Stimulated activated CD4-positive, alpha-beta T cell treated with anti-CD3 and anti-CD28 coated beads, Interleukin-15, amount 100 ng/mL, for 1 hour (primary cell): Measurements from ENCODE around the gene MYRF.

Experiments used
- DNase-seq, 2 donors: peaks; one replicate each; pipeline ENCODE4 v3.0.0-alpha.2; 2020; ENCODE audit warnings: low read depth in 1 of 2, low spot score in 1 of 2

The MYRF gene

DNA sequence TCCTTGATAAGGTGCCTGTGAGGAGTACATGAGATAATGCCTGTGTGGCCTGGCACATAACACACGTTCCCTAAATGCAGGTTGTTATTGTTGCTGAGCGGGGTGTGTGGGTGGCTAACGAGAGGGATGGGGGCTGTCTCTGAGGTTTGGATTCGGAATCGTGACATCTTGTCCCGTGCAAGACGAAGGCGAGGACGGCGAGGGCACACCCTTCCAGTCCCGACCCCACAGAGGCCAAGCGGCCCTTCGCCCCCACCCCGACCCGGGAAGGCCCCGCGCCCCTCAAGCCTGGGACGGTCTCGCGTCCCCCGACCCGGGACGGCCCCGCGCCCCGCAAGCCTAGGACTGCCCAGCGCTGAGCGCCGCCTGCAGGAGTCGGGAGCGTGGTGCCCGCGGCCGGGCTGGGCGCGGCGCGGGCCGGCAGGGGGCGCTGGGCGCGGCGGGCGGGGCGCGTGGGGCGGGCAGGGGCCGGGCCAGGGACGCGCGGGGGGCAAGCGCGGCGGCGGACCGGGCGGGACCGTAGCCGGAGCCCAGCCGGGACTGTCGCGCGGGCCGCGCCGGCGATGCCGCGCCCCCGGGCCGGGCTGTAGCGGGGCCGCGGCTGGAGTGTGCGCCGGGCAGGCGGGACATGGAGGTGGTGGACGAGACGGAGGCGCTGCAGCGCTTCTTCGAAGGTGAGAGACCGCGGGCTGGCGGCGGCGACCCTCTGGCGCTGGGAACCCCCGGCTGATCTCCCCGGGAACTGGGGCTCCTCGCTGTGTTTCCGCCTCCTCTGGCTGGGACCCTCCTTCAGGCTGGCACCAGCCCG, at the start of gene MYRF:
TSS of gene MYRF (plus strand) at position 520 of the 808 bp plus-strand sequence. CDS start at position 629, 109 bp downstream.
- DNase-seq = peak; percentile 19 to 55

DNA sequence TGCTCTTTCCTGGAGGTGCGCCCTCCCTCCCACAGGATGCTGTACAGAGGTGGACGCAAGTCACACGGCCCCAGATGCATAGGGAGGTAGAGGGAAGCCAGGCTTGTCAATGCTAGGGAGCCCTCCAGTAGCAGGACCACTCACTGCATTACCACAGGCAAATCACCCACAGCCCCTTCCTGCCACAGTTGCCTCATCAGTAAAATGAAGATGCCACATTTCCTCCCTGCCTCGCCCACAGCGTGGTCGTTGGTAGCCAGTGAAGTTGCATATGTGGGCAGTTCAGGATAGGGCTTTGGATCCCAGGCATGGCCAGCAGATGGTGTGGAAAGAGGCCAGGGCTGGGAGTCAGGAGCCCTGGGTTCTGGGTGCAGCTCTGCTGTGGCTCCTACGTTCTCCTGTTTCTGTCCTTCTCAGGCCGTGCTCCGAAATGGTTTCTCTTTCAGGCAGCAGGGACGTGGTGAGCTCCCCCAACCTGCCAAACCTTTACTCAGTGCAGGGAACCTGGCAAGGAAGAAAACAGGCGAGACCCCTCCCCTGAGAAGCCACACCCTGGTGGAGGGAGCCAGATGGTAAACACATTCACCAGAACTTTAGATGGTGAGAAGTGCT, 49.6 kb upstream of the MYRF start:
- DNase-seq = no peak

DNA sequence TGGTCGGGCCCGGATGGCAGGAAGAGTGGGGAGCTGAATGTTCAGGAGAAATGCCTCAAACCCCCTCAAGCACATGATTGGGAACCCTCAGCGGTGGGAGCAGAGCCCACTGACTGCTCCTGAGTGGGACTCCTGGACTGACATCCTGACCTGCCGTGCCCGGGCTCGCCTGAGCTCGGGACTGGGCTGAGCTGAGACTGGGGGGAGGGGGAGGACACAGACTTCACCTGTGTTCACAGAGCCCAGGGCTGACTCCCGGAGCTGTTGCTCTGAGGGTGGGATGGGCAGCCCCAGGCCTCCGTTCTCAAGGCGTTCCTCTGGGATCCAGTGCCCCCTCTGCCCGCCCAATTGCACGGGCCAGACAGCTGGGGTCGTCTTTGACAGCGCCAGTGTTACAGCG, 47.6 kb upstream of the MYRF start:
- no peak for DNase-seq

DNA sequence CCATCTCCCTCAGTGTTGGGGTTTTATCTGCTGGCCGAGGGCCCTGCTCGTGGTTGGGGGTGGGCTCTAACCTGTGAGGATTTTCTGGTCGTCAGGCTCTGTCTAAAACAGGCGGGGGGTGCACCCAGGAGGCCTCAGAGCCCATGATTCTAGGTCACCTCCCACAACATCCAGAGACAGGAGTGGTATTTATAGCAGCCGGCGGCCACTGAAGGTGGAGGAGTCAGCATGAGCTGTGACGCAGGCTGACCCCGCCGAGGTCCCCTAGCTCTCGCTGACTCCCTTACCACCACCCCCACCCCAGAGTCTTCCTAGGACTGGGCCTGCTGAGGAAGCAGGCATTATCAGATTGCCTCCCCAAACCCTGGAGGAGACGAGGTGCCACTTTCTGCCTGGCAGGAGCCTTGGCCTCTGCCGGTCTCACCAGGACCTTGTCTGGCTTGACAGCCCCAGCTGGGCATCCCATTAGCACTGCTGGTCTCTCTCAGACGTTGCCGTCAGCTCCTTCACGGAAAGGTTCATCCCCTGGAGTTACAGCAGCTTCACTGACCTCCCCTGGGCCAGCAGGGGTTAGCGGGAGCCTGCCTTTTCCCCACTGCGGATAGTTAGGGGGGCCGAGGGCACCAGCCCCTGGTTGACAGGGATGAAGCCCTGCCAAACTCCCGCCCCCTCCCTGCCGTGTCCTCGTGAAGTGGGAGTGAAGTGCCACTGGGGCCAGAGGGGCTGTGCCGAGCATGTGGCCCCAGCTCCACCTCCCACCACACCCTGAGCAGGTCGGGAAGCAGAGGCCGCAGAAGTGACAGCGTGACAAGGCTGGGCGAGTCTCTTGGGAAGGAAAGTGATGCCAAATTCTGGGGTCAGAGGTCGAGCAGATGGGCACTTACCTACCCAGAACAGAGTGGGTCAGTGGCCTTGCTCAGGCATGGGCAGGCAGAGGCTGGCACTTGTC, 45.7 kb upstream of the MYRF start:
- DNase-seq = no peak

DNA sequence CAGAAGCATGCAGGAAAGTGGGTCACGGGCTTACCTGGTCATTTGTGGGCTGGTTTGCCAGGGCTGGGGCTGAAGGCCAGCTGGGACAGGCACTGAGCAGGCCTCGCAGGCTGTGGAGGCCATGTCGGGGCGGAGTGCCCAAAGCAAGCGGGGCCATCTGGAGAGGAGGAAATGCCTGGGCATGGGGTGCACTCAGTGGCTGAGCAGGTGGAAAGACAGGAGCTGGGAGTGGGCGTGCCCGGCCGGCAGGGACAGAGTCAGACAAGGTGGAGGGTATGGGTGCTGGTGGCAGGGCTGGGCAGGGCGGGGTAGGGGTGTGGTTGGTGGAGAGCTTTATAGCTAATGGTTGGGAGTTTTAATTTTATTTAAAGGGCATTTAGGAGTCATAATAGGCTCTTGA, 44.9 kb upstream of the MYRF start:
- no peak for DNase-seq

DNA sequence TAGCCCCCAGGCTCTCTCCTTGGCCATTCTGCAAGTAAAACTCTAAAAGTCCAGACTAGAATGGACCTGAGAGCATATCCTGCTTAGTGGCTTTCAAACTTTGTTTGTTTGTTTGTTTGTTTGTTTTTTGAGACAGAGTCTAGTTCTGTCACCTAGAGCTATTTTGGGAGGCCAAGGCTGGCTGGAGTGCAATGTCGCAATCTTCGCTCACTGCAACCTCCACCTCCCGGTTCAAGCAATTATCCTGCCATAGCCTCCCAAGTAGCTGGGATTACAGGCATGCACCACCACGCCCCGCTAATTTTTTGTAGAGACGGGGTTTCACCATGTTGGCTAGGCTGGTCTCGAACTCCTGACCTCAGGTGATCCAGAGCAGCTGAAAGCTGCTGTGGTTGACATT, 43.3 kb upstream of the MYRF start:
- DNase-seq = no peak

DNA sequence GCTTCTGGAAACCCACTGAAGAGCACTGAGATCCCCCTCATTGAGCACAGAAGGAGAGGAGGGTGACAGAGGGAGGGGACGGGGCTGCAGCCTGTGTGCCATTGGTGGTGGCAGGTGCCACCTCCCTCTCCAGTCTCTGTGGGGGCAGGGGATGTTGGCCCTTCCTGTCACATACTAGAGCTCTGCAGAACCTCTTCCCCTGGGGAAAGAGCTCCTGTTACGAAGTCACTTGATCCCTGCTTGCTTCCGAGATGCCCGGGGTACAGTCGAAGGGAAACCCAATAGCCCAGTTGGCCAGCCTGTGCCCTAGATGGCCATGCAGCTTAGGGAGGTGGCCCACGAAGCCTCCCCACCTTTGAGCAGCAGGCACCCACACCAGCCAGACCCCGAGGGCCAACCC, 42.9 kb upstream of the MYRF start:
- no peak for DNase-seq

DNA sequence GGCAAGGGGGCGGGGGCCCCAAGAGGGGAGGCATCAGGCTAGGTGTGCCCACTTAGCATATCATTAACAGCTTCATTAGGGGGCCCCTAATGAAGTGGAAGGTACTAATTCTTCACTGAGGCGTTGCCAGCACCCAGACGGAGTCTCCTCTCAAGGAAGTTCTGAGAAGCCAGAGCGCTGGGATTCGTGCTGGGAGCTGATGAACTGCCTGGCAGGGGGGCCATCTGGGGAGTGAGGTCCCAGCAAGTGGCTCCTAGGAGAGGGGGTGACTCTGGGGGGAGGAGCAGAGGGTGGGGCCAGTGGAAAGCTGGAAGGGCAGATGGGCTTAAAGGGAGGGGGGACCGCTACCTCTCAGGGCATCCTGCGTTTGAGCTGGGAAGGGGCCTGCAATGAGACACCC, 42.4 kb upstream of the MYRF start:
- no peak for DNase-seq

DNA sequence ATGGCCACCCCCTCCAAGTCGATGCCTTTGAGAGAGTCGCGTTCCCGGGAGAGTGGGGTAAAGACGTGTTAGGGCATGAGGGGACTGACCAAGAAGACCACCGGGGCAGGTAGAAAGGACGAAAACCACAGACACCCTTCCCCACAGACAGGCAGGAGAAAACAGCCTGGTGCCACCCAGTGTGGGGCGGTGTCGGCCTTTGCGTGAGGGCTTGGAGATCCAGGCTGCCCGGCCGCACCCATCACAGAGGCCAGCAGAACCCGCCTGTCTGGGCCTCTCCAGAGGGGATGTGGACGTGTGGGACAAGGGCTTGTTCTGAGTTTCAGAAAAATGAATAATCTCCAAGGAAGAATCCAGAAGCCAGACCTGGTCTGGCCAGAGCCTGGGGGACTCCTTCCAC, 41.4 kb upstream of the MYRF start:
- DNase-seq = no peak

DNA sequence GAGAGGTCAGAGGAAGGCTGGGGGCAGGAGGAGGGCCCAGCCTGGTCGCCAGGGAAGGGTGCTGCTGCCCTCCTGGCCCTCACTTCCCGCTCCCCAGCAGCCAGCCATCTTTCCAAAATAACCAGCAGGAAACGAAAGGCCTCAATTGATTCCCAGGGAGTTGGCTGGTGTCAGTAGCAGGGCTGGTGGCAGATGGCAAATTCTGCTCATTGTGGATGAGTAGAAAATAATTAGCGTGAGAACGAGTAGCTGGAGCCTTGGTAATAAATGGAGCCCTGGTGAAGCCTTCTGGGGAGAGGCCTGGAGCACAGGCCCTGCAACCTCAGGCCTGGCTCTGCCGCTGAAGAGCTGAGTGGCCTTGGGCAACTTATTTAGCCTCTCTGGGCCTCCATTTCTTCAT, 40.9 kb upstream of the MYRF start:
- no peak for DNase-seq

DNA sequence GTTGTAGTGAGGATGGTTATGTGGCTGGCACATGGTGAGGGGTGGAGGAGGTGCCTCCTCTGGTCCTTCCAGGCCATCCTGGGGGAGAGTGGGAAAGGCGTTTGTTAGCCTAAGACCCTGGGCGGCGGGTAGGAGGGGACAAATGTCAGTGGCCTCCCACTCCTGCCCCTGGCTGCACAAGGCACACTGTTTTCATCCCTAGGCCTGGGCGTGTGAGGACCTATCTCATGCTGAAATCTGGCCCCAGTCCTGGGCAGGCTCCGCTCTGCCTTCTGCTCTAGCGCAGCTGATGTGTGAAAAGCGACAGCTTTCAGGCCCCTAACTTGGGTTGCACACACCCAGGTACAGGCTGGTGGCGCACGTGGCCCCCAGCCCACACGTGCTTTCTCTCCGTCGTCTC, 40.1 kb upstream of the MYRF start:
- no peak for DNase-seq

DNA sequence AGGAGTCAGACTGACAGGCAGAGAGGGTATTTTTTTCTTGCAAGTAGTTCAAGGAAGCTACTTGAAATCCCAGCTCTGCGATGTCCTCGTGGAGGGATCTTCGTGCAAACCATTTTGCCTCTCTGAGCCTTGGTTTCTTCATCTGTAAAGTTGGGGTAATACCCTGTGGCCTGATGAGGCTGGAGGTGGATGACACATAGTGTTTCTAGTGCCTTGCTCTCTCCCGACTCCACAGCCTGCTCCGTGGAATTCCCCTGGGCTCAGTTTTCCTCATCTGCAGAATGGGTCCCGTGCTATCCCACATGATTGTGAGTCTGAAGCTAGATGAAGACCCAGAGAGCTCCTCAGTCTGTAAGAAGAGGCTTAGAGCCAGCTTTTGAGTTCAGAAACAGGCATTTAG, 39.6 kb upstream of the MYRF start:
- no peak for DNase-seq

DNA sequence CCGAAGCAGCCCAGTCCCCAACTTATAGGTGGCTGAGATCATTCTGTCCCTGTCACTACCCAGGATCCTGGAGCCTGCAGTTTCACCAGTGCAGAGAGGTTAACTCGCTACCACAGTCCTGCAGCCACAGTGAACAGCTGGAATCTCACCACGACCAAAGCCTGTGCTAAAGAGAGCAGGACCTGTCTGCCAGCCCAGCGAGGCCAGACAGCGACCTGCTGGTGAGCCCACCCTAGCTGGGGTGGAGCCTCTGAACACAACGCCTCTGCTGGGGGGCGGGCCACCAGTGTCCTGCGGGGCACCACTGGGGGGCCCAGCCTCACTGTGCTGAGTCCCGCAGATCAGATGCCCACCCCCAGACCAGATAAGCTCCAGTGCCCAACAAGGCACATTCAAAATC, 39.0 kb upstream of the MYRF start:
- no peak for DNase-seq

DNA sequence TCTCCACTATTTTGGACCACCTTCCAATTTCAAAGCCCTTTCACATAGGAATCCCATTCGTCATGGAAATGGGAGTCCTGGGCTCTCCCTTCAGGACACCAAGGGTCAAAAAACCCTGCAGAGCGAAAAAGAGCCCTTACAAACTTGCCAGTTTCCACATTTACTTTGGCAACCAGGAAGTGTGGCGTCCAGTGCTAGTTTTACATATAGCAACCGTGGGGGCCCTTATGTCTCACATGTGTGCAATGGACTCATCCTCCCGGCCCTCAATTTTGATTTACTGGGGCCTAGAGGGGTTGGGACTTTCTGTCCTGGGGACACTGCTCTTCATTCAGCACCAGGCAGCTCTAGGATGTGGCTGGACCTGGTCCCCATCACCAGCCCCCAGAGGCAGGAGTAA, 38.5 kb upstream of the MYRF start:
- DNase-seq = no peak

DNA sequence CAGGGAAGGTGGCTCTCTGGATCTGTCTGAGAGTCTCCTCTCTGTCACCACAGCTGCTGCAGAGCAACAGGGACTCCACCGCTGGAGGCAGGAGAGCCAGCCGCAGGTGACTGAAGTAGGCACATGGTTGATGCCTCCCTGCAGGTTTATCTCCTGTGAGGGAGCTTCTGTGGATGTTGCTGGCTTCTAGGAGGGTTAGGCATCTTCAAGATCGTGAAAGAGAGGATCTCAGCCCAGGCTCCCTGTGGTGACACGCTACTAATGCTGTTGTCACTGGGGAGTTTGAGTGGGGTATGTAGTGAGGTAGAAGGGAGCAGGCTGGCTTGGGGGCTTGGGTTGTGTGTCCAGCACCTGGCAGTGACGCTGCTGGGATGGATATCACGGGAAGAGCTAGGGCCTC, 38.1 kb upstream of the MYRF start:
- DNase-seq = no peak

DNA sequence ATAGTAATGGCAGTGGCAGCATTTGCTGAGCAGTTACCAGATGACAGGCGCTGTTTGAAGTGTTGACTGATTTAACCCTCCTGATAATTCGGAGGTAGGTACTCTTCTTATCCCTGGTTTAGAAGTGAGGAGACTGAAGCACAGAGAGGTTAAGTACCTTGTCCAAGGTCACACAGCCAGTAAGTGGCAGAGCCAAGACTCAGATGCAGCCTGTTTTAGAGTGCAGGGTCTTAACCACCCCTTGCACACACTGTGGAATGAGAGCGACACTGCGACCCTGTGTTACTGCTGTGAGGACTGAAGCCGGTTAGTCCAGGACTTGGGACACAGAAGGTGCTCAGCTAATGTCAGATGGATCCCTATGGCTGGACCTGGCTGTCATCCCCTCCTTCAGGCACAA, 37.5 kb upstream of the MYRF start:
- DNase-seq = no peak

DNA sequence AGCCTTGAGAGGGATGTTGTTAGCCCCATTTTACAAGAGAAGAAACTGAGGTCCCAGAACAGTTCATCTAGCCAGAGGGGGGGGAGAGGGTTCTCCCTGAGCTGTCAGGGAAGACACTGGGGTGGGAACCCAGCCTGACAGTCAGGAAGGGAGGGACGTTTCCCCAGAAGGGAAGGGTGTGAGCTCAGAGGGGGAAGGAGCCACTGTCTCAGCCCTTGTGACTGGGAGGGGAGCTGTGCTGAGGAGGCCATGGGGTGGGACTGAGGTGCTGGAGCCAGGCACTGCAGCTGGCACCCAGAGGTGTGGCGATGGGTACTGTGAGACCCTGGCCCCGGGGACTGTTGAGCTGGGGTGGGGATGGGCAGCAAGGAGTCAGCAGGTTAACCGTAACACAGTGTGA, 36.6 kb upstream of the MYRF start:
- DNase-seq = no peak

DNA sequence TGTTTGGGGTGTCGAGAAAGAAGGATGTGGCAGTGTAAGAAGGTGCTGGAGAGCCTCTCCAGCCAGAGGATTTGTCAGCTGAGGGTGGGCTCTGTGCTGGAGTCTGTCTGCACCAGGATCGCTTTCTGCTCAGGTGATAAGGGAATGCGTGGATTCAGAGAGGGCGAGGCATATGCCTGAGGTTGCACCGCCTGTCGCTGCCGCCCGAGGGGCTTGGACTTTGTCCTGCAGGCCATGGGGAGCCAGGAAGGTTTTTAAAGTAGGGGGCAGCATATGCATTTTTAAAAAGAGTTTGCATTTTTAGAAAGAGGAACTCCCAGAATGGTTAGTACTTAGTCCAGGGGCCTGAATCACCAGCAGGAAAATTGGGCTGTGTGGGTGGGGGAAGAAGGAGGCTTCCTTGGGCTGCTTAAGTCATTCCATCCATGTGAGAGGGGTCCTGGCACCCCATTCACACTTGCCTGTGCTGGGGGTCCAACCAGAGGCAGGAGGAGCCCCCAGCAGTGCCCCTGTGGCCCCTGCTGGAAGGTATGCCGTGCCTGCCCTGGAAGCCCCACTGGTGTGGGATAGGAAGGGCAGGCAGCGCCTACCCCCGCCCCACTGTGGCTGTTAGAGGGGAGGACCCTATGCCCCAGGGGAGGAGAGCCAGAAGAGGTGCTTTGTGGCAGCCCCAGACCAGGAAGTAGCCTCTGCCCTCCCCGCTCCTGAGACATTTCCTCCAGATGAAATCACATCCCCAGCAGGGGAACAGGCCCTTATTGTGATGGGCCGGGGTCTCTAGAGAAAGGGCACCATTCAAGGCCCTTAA, 35.8 kb upstream of the MYRF start:
- no peak for DNase-seq

DNA sequence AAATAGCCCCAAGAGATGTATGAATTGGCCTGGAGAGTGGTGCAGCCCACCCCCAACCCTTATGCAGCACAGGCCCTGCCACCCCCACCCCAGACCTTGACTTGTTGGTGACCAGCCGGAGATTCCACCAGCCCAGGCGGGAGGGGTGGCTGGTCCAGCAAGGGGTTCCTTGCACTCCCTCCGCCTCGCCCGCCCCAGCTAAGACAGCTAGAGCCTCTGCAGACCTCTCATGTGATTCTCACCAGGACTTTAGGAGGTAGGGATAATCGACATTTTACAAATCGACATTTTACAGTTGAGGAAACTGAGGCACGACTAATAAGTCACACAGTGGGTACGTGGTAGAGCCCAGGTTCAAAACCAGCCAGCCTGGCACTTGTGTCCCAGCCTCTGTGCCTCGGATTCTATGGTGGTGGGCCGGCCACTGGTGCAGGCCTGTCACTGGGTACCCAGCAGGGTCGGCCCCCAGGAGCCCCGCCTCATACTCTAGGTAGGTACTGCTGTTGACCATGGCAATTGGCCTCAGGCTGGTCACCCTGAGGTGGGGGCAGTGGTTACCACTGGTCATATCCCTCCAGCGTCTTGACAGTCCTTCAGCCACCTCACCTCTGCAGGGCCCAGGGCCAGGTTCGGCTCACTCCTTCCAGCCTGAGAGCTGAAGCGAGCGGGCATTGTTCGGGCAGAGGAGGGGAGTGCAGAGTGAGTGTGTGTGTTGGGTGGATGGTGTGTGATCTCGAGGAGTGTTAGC, 35.0 kb upstream of the MYRF start:
- no peak for DNase-seq

DNA sequence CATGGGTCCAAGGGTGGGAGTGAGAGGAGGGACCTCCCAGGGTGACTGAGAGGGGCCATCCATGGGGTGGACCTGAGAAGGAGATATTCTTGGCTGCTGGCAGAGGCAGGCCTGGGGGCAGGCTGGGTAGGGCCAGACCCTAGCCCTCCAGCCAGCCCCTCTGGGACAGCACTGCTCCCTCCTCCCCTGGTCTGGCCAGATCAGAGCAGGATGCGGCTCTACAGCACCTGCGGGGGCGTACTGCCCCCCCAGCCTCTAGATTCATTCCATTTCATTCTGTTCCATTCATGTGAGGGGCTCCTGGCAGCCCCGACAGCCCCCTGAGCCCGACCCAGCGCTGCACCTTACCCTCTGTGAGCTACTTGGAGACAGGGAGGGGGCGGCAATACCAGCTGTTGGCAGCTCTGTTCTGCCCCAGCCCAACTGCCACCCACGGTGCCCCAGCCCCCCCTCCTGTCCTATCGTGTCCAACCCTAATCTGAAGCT, 34.3 kb upstream of the MYRF start:
- no peak for DNase-seq
